Mesangial cell (primary cell): ENCODE results near the gene ZDHHC13. TPM values are rescaled to one million over a fixed set of nuclear protein-coding genes. Genes with fewer than 3 reads are reported as not detected.

Experiments used
- total RNA-seq: library from RNA; depleted of rRNA; stranded (reverse); fragments of >200 nt; gene quantifications from 2 replicates; pipeline ENCODE4 v1.2.3, GENCODE V29; 2015

ZDHHC13 gene
- total RNA-seq, result 10.1 and 15.0 TPM in 2 replicates

GRCh38 chr11:19116971-19117759 is at the start of gene ZDHHC13:
TSS of gene ZDHHC13 (plus strand) at chr11:19117168. CDS start at chr11:19117250, 82 bp downstream.

GRCh38 chr11:19201737-19202605 is 85.0 kb downstream of the ZDHHC13 start, which contains the start of gene CSRP3:
TSS of gene CSRP3 (minus strand) at chr11:19201983. CDS start at chr11:19192448, 9,535 bp downstream.

Other genes with a start within 250 kb of the ZDHHC13 start
- not detected in 2 replicates for gene MRGPRX1, start 177.8 kb upstream of the ZDHHC13 start, total RNA-seq
- not detected in 2 replicates for gene MRGPRX2, start 56.5 kb upstream of the ZDHHC13 start, total RNA-seq
- gene CSRP3, start 84.8 kb downstream of the ZDHHC13 start, total RNA-seq, result not detected in 2 replicates
- 0.38 and 4.6 TPM in 2 replicates for gene E2F8, start 123.8 kb downstream of the ZDHHC13 start, total RNA-seq